Ectodermal cell (in vitro differentiated cells): Measurements from ENCODE around the gene KRTAP12-3.
"Not testable (repeated sequence)": the region's sequence is repeated elsewhere in the genome, so short reads cannot be mapped to it uniquely, and the experiment has no call there.

Experiments
- H3K27ac ChIP-seq: 2 replicates; pipeline ENCODE4 v1.7.0; 2013; ENCODE audit warnings: mild to moderate bottlenecking, low read depth, low read length; ENCODE audit not compliant: insufficient read depth, poor library complexity, severe bottlenecking
- H3K27me3 ChIP-seq: 2 replicates; pipeline ENCODE4 v1.7.0; 2013; ENCODE audit warnings: mild to moderate bottlenecking, low read length; ENCODE audit not compliant: insufficient read depth, control insufficient read depth, poor library complexity, severe bottlenecking
- H3K36me3 ChIP-seq: one replicate; pipeline ENCODE4 v1.7.0; 2013; ENCODE audit warnings: low read length; ENCODE audit not compliant: control insufficient read depth, insufficient read depth
- H3K4me1 ChIP-seq: one replicate; pipeline ENCODE4 v1.7.0; 2013; ENCODE audit warnings: low read length; ENCODE audit not compliant: control insufficient read depth, insufficient read depth
- H3K4me3 ChIP-seq: 2 replicates; pipeline ENCODE4 v1.7.0; 2013; ENCODE audit warnings: low read depth, low read length, control low read depth; ENCODE audit not compliant: insufficient read depth
- H3K9me3 ChIP-seq: 2 replicates; pipeline ENCODE4 v1.7.0; 2013; ENCODE audit warnings: mild to moderate bottlenecking, low read length, moderate library complexity; ENCODE audit not compliant: control insufficient read depth
- WGBS, 2 experiments: methylation state at CpG; one replicate each; pipeline ENCODE4 v1.1.7; 2013; ENCODE audit warnings: missing lambda C conversion rate in 2 of 2; 5-methylcytosine and 5-hydroxymethylcytosine counted together

Gene KRTAP12-3

GRCh38 chr21:44639331-44639655 is 18.4 kb upstream of the KRTAP12-3 start:
- Histone ChIP-seq H3K27me3 (no peaks in the 10 kb centered on the region), H3K27ac (no peak overlapping the region), H3K4me1 (peaks cover 12% of the 10 kb centered on the region), H3K4me3 (no peak overlapping the region), H3K9me3 (peaks cover 2% of the 10 kb centered on the region), H3K36me3 (no peaks in the 10 kb centered on the region)
- WGBS, 2 experiments, result 96% methylated on average over 12 of the region's 12 CpGs

DNA sequence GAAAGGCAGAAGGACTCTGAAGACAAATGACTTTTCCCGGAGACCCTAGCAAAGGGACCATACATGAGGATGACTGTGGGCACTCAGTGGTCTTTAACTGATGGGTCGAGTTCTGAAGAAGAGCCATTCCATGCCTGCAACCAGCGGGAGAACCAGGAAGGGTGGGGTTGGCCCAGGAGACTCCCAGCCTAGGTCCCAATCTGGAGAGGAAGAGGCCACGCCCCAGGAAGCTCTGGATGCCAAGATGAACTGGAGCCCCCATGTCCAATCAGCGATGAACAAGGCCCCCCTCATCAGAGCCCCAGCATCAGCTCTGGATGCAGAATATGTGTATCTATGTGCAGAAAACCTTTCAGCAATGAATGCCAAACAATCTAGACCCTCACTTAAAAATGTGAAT is 17.0 kb upstream of the KRTAP12-3 start:
- Histone ChIP-seq H3K4me3 (no peak overlapping the region), H3K27me3 (no peaks in the 10 kb centered on the region), H3K4me1 (peaks cover 12% of the 10 kb centered on the region), H3K9me3 (peaks cover 2% of the 10 kb centered on the region), H3K36me3 (no peaks in the 10 kb centered on the region), H3K27ac (no peak overlapping the region)
- WGBS, 2 experiments, result 93 to 94% methylated on average over 5 of the region's 5 CpGs

DNA sequence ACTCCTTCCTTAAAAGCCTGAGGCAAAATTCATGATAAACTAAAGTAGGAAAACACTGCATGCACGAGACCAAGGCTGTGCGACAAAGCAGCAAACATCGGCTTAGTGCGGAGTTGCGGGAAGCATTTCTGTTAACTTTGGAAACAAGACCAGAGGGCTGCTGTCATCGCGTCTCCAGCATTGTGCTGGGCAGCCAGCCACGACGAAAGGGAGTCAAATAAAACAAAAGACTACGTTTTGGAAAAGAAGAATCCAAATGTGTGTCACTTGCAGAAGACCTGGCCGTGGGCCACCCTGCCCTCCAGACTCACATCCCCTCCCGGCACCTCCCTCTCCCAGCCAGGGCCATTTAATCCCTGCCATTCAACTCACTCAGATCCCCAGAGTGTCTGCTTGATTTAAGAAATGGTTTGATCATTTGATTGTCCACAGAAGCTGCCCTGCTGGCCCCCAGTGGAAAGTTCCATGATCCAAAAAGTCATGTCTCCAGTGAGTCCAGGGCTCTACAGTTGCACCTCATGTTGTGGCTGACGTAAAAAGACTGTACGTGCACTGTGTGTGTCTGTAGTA is 13.9 kb upstream of the KRTAP12-3 start:
- H3K4me3 ChIP-seq, result no peak overlapping the region
- no peaks in the 10 kb centered on the region for H3K27me3 ChIP-seq
- H3K27ac ChIP-seq, result no peak overlapping the region
- H3K9me3 ChIP-seq, result peaks cover 2% of the 10 kb centered on the region
- WGBS, 2 experiments, result 81 to 86% methylated on average over 14 of the region's 14 CpGs
- H3K4me1 ChIP-seq, result peaks cover 11% of the 10 kb centered on the region
- no peaks in the 10 kb centered on the region for H3K36me3 ChIP-seq

- H3K9me3 ChIP-seq, result peaks cover 2% of the 10 kb centered on the region
- no peaks in the 10 kb centered on the region for H3K27me3 ChIP-seq
- H3K36me3 ChIP-seq, result no peaks in the 10 kb centered on the region
- no peak overlapping the region for H3K4me3 ChIP-seq
- H3K27ac ChIP-seq, result no peak overlapping the region
- WGBS, 2 experiments, result 80 to 88% methylated on average over 2 of the region's 2 CpGs
- H3K4me1 ChIP-seq, result peaks cover 11% of the 10 kb centered on the region
Observed at GRCh38 chr21:44644878-44645277, 12.9 kb upstream of the KRTAP12-3 start.

GRCh38 chr21:44646366-44647221 is 11.1 kb upstream of the KRTAP12-3 start, which contains the start of gene KRTAP10-11:
KRTAP10-11 (plus strand) TSS chr21:44646414; CDS start chr21:44646459, 45 bp downstream.
- 81% methylated on average over 21 of the region's 21 CpGs for WGBS, 2 experiments
- not testable (repeated sequence) for H3K36me3 ChIP-seq, H3K4me3 ChIP-seq, H3K9me3 ChIP-seq, H3K27me3 ChIP-seq, H3K27ac ChIP-seq
- H3K4me1 ChIP-seq, result peaks cover 11% of the 10 kb centered on the region

DNA sequence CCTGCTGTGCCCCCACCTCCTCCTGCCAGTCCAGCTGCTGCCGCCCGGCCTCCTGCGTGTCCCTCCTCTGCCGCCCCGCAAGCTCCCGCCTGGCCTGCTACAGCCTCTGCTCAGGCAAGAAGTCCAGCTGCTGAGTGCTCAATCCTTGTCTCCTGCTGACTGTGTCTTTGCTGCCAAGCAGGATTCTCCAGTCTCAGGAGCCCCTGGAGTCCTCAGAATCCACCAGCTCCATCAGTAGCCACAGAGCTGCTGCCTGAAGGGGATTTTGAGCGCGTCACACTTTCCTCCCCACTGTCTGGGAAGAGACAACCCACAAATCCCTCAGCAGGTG is 10.5 kb upstream of the KRTAP12-3 start:
- H3K27me3 ChIP-seq, result no peaks in the 10 kb centered on the region
- no peaks in the 10 kb centered on the region for H3K36me3 ChIP-seq
- no peak overlapping the region for H3K4me3 ChIP-seq
- peaks cover 11% of the 10 kb centered on the region for H3K4me1 ChIP-seq
- peaks cover 2% of the 10 kb centered on the region for H3K9me3 ChIP-seq
- WGBS, 2 experiments, result 66 to 70% methylated on average over 8 of the region's 8 CpGs
- H3K27ac ChIP-seq, result no peak overlapping the region

- Histone ChIP-seq H3K9me3 (peaks cover 2% of the 10 kb centered on the region), H3K27ac (no peak overlapping the region), H3K36me3 (no peaks in the 10 kb centered on the region), H3K4me1 (peaks cover 11% of the 10 kb centered on the region), H3K4me3 (no peak overlapping the region), H3K27me3 (no peaks in the 10 kb centered on the region)
- WGBS, 2 experiments, result 93 to 94% methylated on average over 33 of the region's 33 CpGs
Observed at GRCh38 chr21:44648557-44649311, 9.0 kb upstream of the KRTAP12-3 start.

- H3K27me3 ChIP-seq, result no peaks in the 10 kb centered on the region
- H3K4me1 ChIP-seq, result peaks cover 11% of the 10 kb centered on the region
- H3K36me3 ChIP-seq, result no peaks in the 10 kb centered on the region
- no peaks in the 10 kb centered on the region for H3K9me3 ChIP-seq
- H3K4me3 ChIP-seq, result no peak overlapping the region
- WGBS, 2 experiments, result 93 to 96% methylated on average over 18 of the region's 18 CpGs
- H3K27ac ChIP-seq, result no peak overlapping the region
Observed at GRCh38 chr21:44649521-44650100, 8.1 kb upstream of the KRTAP12-3 start.

DNA sequence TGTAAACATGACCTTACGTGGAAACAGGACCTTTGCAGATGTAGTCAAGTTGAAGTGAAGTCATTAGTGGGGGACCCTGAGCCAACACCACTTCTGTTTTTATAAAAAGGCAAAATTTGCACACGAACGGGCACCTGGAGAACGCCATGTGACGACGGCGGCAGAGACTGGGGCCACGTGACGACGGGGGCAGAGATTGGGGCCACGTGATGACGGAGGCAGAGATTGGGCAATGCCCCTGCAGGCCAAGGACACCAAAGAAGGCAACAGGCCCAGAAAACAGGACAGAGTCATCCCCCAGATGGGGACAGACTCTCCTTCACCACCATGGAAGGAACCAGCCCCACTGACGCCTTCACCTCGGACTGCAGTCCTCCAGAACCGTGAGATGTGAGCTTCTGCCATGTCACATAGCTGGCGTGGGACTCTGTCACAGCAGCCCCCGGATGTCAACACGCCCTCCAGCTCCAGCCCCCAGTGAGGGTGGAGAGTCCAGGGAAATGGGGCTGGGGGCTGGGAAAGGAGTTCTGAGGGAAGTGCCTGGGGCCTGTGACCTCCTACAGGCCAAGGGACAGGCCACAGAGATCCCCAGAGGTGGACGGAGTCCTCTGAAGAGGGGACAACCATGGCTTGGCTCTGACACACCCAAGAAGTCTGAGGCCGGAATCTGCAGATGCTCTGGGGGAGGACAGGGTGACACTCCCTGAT is 7.3 kb upstream of the KRTAP12-3 start:
- Histone ChIP-seq H3K9me3 (no peaks in the 10 kb centered on the region), H3K36me3 (no peaks in the 10 kb centered on the region), H3K4me1 (peaks cover 11% of the 10 kb centered on the region), H3K27ac (no peak overlapping the region), H3K27me3 (no peaks in the 10 kb centered on the region), H3K4me3 (no peak overlapping the region)
- 92 to 93% methylated on average over 20 of the region's 20 CpGs for WGBS, 2 experiments
